Activated CD4-positive, alpha-beta T cell treated with anti-CD3 and anti-CD28 coated beads for 4 hours (primary cell): ENCODE results near the gene TAF1L.

Experiments
- DNase-seq, 2 donors: peaks; one replicate each; pipeline ENCODE4 v3.0.0-alpha.2; 2020

Gene TAF1L

DNA sequence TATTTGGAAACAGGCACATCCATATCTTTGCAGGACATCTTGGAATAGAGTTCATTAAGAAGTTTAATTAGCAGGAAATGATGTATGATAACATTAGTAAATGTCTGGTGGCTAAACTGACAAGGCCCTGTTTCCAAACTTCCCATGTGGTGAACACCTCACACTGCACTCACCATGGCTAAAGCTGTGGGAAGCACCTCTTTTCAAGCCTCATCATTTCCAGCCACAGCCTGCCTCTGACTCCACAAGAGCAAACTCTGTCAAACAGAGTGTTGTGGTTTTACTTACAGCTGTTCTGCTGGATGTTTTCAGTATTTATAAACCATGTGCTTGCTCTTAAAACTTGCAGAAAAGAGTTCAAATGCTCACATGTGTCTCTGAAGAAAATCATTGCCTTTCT, 47.6 kb downstream of the TAF1L start:
- no peak for DNase-seq

DNA sequence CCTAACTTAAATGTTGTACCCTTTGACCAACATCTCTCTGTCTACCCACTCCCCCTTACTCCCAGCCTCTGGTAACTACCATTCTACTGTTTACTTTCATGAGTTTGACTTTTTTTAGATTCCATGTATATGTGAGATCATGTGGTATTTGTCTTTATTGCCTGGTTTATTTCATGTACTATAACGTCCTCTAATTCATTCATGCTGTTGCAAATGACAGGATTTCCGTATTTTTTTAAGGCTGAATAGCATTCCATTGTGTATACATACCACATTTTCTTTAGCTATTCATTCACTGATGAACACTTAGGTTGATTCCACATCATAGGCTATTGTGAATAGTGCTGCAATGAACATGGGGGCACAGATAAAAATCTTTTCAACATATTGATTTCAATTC, 50.7 kb downstream of the TAF1L start:
- no peak for DNase-seq

DNA sequence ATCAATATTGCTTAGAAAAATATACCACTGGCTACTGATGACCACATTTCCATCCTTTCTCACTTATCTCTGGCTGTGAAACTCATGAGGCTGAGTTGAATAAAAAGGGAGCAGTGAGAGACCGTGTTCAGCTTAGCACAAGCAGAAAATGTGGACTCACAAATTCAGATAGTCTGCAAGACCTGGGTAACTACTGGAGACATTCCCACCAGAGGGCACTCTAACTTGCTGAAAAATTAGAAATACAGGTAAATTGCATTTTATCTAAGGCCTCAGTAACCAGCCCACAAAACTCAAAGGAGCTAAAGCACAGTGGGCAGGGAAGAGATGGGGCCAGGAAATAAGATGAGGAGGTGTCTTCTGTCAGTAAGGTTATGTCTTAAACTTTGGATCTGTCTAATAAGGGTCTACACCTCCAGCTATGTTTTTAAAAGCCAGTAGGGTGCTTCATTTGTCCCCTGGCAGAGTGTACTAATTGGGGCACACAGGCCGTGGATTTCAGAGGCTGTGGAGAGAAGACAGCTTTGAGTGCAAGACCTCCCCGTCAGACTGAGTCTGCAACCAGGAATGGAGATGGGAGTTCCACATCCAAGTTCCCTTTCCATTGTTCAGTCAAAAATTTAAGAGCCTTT, 53.8 kb downstream of the TAF1L start:
- peak; percentile 5 to 35 for DNase-seq

DNA sequence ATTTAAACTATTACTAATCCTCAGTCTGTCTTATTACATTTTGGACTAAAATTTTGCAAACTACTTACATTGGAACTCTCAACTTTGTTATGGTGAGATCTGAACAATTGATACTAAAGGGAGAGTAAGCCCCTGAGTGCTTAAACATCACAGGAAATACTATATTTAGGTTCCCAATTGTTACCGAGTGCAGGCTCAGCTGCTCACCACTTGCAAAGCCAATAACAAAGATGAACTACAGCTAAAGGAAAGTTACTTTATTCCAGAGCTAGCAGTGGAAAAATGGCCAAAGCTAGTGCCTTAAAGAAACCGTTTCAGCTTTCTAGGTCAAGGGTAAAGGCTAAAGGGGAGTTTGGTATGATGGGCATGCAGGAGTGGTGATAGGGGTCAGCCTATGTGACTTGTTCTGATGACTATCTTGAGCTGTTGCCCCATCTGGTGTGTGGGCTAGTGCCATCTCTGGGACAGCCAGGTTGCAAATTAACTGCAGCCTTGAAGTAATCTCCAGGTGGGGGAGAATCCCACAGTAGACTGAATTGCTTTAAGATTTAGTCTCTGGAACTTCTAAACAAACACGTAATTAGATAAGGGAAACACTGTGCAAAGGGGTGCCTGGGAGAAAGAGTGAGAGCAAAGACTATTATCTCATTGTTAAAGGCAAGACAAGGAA, 54.7 kb downstream of the TAF1L start:
- DNase-seq, result no peak

DNA sequence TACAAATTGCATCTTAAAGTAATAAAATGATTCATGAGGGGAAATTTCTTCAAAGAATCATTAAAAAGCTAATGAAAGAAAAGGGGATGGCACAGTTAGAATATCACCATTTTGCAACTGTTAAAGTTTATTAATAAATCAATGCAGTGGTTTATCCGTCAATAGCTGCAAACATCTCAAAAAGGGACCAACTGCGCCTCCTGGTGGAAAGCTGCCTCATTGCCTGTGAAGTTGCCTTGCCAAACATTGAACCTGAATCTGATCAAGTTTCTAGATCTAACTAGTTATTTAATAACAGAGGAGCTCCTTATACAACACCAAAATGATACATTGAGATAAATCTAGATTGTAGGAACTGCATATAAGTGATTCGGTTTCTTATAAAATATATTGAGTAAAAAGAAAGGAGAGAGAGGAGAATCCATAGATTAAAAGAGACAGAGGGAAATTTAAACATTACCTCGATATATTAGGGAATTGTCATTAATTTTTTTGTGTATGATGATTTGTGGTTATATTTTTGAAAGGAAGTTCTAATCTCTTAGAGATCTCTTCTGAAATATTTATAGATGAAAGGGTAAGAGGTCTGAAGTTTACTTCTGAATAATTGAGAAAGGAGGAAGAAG, 55.6 kb downstream of the TAF1L start:
- DNase-seq, result peak; percentile 70 to 86
